ENCODE measurements around the gene ZNF787. TPM values are rescaled to one million over a fixed set of nuclear protein-coding genes. Genes with fewer than 3 reads are reported as not detected.
"Not testable (repeated sequence)": the region's sequence is repeated elsewhere in the genome, so short reads cannot be mapped to it uniquely, and the experiment has no call there.

The ZNF787 gene
- total and polyA plus RNA-seq, 2 of the 8 experiments (the other 6 are each of a cell fraction or from before 2014, with no cell fraction given), result 19.7 to 56.0 TPM

DNA sequence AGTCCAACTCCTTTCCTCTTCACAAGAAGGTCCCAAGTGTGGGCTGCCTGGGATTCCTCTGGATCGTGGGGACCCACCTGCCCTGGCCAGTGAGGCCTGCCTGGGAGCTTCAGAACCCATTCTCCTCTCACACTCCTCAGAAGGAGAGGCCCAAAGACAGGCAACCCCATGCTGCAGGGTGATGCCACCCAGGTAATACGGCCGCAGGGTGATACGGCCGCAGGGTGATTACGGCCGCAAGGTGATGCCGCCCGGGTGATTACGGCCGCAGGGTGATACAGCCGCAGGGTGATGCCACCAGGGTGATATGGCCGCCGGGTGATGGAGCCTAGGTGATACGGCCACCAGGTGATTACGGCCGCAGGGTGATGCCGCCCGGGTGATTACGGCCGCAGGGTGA lies 22.9 kb downstream of the ZNF787 start:
- H3K14ac ChIP-seq (ENCODE audit: insufficient read length); H3K23ac ChIP-seq (ENCODE audit: insufficient read length); H3K9me3 ChIP-seq (ENCODE audit: insufficient read depth in 2 of 2, low read depth in 1 of 2, low read length in 1 of 2); H3K27me3 ChIP-seq (replicated peaks in 1 of 4; ENCODE audit: control insufficient read depth in 3 of 4, extremely low read depth in 1 of 4, insufficient read depth in 3 of 4, low read length in 3 of 4); H3K27ac ChIP-seq (ENCODE audit: low read depth, low read length); H2BK12ac ChIP-seq (ENCODE audit: low read depth, low read length); H2AFZ ChIP-seq (ENCODE audit: low read length); H2BK5ac ChIP-seq (ENCODE audit: low read depth, low read length); H3K23me2 ChIP-seq (ENCODE audit: low read depth, low read length); H3K4ac ChIP-seq (replicated peaks; ENCODE audit: insufficient read length, low read depth, low read length); DNase-seq (ENCODE audit: low read depth in 1 of 2, low spot score in 2 of 2); H2BK120ac ChIP-seq (replicated peaks; ENCODE audit: low read depth, low read length); H2BK20ac ChIP-seq (ENCODE audit: low read length); H3K56ac ChIP-seq (replicated peaks; ENCODE audit: insufficient read length, low read depth, low read length); H4K8ac ChIP-seq (ENCODE audit: extremely low read depth, insufficient read depth, low read length); FAIRE-seq; H3K4me2 ChIP-seq (ENCODE audit: insufficient read depth in 1 of 2, low read depth in 2 of 2, low read length in 2 of 2); H4K5ac ChIP-seq (ENCODE audit: insufficient read length, low read depth, low read length); H3K18ac ChIP-seq (ENCODE audit: extremely low read depth, low read length); H4K91ac ChIP-seq (replicated peaks; ENCODE audit: insufficient read length, low read length); H2AK5ac ChIP-seq (ENCODE audit: low read depth, low read length); H3K9ac ChIP-seq (replicated peaks in 1 of 4; ENCODE audit: extremely low read depth in 1 of 4, low read depth in 3 of 4, low read length in 3 of 4); H2BK15ac ChIP-seq (ENCODE audit: low read length); H3K4me3 ChIP-seq (ENCODE audit: extremely low read depth in 1 of 4, insufficient read depth in 2 of 4, low read depth in 3 of 4, low read length in 4 of 4); H3K4me1 ChIP-seq (replicated peaks in 1 of 4; ENCODE audit: control insufficient read depth in 3 of 4, insufficient read depth in 4 of 4, low read length in 3 of 4): not testable (repeated sequence)
- 92% methylated on average over 7 of the region's 21 CpGs; no CpG with 5 or more reads in 1 of the 2 experiments for WGBS, 2 experiments (ENCODE audit: extremely low coverage in 1 of 2, insufficient coverage in 1 of 2, insufficient read length in 1 of 2, insufficient replicate concordance in 2 of 2, low coverage in 1 of 2, low lambda C conversion rate in 2 of 2, missing lambda C conversion rate in 1 of 2)
- CTCF ChIA-PET (ENCODE audit: partially characterized antibody), result interaction anchor here (0.6 kb wide), 1 partner anchor 114 kb away, joined by 3 read pairs; no protein-coding TSS in a partner anchor
- Histone ChIP-seq H3K79me1 (ENCODE audit: low read depth, low read length) (peaks cover 23% of the 10 kb centered on the region), H3K36me3 (ENCODE audit: control insufficient read depth in 2 of 4, insufficient read depth in 4 of 4, low read length in 3 of 4) (peaks cover 2 to 22% (median 7%) of the 10 kb centered on the region in 4 experiments; a peak in 7 of 8 replicates), H3K79me2 (ENCODE audit: control insufficient read depth in 1 of 2, insufficient read depth in 2 of 2, low read length in 2 of 2) (peaks cover 0 to 65% of the 10 kb centered on the region in 2 experiments; a peak in 3 of 4 replicates), H4K20me1 (replicated peaks in 1 of 2; ENCODE audit: control insufficient read depth in 1 of 2, insufficient read depth in 2 of 2, low read length in 2 of 2) (peaks cover 15 to 33% of the 10 kb centered on the region in 2 experiments)
- POLR2A ChIA-PET (ENCODE audit: partially characterized antibody), result interaction anchor here (1.7 kb wide), 1 partner anchor 20 kb away, joined by 7 read pairs; no protein-coding TSS in a partner anchor

Data from H1 (cell line).